ENCODE measurements around the gene CANX.

GRCh38 chr5:179680014-179680779 is 18.6 kb upstream of the CANX start:
- TF ChIP-seq CTCF (conservative IDR thresholded peaks at IDR 0.05) (no peak), ZFX (IDR thresholded peaks at IDR 0.05) (no peak)
